GM21528 (cell line): Measurements from ENCODE around the gene NTHL1.

Experiments used
- ATAC-seq: cut with Tn5 transposase; IDR thresholded peaks from one replicate; pipeline ENCODE4 v1.9.1; 2021; ENCODE audit warnings: mild to moderate bottlenecking, moderate library complexity; ENCODE audit not compliant: unreplicated experiment, low FRiP score

NTHL1 gene

DNA sequence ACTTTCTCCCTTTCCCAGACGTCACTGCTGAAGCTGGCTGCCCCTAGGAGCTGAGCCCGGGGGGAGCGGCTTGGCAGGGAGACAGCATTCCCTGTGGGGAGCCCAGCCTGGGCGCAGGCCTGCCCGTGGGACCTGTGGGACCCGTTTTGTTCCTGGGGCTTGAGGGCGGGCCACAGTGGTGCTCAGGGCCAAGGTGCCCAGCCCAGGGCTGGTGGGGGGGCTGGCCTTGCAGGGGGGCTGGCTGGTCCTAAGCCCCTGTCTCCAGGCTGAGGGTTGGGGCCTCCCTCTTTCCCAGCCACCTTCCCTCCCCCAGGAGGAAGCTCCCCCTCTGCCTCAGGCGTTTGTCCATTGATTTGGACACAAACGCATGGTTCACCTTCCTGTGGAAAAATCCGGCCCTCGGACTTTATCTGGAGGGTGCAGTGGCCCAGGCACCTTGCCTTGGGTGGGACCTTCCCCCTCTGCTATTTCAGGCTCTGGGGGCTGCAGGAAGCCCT is 16.5 kb downstream of the NTHL1 start:
- no peak for ATAC-seq

DNA sequence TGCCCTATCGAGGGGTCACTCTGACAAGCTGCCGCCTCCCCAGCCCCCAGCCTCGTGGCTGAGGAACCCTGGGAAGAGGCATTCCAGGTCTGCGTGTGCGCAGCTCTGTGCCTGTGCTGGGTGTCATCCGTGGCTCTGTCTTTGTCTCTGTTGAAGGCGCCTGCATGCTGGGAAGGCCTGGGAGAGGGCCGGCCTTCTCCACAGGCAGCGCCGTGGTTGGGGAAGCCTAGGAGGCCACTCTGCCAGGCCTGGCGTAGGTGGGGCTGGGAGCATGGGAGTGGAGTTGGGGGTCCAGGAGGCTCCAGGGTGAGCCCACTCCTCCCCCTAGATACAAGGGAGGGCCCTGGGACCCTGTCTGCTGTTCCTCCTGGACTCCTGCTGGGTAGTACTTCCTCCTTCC is 17.6 kb downstream of the NTHL1 start:
- ATAC-seq = no peak

DNA sequence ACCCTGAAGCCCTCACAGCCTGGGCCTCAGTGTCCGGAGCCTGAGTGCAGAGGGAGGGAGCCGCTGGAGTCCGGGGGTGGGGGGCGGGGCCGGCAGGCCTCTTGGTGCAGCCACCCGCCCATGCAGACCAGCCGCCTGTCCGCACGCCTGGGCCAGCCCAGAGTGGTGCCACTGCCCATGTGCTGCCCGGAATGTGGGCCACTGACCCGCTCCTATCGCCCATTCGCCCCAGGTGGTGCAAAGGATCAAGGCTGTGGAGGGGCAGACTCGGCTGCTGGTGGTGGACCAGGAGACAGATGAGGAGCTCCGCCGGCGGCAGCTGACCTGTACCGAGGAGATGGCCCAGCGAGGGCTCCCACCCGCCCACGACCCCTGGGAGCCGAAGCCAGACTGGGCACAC is 18.3 kb downstream of the NTHL1 start:
- no peak for ATAC-seq

DNA sequence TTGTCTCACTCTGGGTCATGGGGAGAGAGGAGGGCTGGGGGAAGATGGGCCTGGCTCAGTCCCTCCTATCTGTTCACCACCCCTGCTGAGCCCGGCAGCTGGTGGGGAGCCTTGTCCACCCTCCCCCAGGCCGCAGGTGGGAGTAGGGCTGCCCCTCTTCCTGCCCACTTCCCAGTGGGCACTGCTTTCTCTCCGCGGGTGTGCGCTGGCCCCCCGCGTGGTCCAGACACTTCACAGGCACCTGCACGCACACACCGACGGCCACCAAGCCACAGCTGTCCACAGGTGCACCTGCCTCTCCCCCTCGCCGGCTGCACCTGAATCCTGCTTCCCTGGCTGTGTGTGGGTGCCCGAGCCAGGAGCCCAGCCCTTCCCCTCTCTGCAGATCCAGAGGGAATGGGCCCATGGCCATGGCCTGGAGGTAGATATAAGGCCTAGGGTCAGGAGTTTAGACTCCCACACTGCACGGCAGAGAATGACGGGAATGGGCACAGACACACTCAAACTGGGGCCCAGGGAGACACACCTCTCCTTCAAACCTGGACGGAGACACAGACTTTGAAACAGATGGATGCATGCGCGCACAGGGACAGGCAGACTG is 18.9 kb downstream of the NTHL1 start:
- ATAC-seq = no peak

DNA sequence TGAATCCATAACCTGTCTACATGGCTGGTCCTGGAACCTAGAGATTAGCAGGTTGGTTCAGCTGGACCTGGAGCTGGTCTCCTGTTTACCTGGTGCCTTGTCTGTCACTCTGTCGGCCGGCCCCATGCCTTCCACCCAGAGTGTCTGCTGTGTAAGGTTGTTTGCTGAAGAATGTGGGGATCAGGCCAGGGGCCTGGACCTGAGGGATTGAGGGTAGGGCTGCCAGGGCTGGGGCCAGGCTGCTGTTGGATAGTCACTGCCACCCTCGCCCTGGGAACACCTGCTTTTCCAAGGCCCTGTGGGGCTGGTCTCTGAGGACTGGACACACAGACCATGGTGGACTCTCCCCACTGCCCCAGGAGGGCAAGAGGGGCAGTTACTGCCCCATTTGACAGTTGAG is 19.5 kb downstream of the NTHL1 start:
- no peak for ATAC-seq

DNA sequence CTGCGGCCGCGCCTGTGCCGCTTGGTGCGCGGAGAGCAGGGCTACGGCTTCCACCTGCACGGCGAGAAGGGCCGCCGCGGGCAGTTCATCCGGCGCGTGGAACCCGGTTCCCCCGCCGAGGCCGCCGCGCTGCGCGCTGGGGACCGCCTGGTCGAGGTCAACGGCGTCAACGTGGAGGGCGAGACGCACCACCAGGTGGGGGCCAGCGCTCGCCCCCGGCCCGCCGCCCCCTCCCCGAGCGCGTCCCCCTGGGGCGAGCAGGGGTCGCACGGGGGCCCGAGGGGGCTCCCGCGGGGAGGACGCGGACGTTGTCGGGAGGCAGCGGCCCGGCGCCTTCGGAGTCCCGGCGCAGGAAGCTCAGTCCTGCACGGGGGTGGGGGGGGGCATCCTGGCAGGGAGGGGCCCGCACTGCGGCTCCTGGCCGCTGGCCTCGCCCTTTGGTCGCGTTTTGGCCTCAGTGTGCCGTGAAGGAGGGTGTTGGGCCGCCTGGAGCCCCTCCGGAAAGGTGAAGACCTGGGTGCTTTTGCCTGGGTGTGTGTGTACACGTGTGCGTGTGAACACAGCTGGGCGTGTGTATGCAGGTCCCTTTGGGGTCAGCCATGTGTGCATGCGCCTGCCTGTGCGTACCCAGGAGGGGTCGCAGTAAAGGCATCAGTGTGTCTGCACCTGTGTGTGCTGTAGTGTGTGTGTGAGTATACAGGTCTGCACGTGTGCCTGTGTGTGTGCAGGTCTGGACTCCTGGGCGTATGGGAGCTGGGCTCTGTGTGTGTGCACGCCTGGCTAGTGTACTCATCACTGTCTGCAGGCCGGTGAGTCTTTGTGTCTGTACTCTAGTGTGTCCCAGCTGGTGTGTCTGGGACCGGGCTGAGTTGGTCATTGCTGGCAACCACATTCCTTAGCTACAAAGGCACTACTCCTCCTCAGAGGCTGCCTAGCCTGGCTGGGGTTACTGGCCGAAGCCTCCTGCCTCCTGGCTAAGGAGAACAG is 20.3 kb downstream of the NTHL1 start:
- ATAC-seq = no peak

DNA sequence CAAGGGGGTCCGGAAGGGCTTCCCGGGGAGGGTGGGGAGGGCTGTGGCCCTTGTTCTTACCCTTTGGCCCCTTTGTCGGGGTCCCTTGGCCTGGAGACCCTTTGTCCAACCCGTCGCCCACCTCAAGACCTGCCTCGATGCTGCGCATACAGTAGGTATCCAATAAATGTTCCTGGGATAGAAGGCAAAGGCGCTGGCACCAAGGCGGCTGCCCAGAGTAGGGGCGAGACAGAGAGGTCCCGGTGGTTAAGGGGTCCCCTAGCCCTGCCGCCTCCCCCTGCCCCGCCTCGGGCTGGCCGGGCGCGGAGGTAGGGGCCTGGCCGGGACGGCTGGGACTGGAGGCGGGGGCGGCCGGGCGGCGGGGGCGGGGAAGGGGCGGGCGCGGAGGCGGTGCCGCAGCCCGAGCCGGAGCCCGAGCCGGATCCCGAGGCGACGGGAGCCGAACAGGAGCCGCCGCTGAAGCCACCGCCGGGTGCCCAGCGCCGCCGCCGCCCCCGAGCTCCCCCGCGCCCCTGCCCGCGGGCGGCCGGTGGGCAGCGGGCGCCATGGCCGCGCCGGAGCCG is 21.1 kb downstream of the NTHL1 start, which contains the start of gene NHERF2:
TSS of gene NHERF2 (plus strand) at position 442 of the 563 bp plus-strand sequence. CDS start at position 546, 104 bp downstream.
- no peak for ATAC-seq

DNA sequence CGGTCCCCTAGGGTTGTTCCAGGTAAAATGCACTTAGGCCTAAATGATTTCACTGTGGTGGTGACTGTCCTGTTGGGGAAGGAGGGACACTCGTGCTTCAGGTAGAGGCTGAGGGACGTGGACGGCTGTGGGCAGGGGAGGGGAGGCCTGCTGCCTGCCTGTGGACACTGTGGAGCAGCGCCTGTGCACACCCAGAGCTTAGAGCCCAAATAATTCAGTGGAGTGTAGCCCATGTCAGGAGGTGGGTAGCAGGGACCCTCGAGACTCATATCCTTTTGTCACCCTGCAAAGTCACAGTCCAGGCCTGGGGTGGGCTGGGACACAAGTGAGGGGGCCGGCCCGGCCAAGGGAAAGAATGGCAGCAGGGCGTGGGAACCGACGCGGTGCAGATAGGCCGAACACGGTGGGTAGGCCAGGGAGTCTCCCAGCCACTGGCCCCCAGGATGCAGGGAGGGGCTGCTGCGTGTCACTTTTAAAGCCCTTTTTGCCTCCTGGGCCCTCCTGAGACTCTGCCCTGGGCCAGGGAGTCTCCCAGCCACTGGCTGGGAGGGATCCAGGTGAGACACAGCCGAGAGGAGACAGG is 21.7 kb downstream of the NTHL1 start:
- ATAC-seq = no peak

DNA sequence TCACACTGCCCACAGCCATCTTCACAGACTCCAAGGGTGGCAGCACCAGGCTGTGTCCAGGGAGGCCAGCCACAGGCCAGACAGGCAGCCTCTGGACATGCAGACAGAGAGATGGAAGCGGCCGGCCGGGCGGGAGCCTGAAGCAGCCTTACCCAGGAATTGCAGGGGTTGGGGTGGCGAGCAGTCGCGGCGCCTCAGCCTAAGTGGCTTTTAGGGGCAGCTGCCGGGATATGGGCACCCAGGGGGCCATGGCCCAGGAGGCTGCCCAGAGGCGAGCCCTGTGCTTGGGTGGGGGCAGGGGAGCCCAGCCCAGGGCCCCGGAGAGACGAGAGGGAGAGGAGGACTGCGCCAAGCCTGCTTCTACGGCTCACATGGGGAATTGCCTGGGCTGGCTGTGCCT is 22.4 kb downstream of the NTHL1 start:
- no peak for ATAC-seq

DNA sequence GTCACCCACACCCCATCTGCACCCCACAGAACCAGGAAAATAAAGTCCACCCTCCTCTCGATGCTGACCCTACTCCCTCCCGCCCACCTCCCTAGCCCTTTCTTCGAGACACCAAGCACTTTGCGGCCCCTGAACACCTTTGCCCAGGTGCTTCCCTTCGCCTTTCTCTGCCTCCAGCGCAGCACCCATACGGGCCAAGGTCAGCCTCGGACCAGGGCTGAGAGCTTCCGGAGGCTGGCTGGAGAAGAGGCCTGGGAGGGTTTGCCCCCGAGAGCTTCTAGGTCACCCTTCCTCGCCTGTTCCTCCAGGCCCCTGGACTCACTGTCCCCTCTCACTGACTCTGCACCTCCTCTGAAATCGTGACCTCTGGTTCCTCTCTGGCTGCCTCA is 23.6 kb downstream of the NTHL1 start:
- ATAC-seq = no peak

DNA sequence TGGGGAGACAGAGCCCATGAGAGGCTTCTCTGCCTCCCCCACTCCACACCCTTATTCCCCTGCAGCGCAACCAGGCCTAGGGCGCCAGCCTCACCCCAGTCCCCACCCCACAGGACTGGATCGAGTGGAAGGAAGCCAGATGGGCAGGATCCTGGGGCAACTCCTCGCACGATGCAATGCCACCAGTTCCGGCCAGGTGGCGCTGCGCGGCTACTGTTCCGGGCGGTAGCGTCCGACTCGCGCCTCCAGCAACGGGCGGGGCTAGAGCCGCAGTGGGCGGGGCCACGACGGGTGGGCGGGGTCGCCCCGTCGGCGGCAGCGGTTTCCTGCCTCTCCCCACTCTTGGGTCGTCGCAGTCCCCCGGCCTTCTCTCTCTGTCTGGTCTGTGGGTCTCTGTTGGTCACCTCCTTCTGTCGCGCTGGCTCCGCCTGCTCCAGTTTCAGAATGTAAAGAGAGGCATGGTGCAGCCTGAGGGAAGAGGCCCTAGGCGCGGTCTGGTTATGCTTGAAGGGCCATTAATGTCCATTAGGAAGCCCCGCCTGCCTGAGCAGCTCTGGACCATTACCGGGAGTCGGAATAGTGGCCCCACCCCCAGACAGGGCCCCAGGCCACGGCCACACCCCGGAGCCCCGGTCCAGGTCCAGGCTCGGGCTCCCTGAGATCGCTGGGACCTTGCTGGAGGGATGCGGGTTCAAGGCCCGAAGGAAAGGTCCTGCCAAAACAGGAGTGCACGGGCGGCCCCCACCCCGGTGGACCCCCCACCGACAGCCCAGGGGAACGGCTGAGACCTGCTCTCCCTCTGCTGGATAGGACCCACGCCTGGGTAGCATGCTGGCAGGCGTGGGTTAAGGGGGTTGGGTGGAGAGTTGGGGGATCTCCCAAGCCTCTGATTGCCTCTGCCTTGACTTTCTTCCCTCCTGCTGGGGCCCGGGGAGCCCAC is 24.3 kb downstream of the NTHL1 start:
- peak; percentile 59 for ATAC-seq

DNA sequence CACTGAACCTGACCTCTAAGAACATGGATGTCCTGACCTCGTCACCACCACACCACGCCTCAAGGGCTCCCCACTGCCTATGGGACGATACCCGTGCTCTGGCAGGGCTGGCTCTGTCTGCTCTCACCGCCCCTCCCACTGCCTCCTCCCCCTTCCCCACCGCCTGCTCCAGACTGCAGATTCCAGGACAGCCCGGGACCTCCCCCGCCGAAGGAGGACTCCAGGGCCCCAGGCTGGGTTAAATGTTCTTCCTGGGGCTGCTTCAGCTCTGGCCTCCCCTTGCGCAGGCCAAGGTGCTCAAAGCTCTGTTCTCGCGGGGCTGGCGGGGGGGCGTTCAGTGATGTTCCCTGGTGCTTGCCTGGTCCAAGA is 24.9 kb downstream of the NTHL1 start:
- peak; percentile 17 for ATAC-seq

DNA sequence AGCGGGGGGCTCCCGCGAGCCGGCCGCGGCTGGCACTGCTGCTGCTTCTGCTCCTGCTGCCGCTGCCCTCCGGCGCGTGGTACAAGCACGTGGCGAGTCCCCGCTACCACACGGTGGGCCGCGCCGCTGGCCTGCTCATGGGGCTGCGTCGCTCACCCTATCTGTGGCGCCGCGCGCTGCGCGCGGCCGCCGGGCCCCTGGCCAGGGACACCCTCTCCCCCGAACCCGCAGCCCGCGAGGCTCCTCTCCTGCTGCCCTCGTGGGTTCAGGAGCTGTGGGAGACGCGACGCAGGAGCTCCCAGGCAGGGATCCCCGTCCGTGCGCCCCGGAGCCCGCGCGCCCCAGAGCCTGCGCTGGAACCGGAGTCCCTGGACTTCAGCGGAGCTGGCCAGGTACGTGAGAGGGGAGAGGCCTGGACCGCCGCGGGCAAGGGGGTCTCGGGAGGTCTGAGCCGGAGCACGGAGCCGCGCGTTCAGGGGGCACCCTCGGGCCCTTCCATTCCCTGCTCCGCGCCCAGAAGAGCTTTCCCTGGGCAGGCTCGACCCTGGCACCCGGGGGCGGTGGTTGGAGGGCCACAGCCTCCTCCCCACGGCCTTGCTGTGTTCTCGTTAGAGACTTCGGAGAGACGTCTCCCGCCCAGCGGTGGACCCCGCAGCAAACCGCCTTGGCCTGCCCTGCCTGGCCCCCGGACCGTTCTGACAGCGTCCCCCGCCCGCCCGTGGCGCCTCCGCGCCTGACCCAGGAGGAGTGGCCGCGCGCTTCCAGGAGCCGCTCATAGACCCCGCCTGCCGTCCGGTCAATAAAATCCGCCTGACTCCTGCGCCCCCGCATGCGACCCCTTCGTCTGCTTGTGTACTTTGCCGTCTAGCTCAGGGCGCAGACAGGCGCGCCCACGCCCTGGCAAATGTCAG is 27.5 kb downstream of the NTHL1 start:
- no peak for ATAC-seq

DNA sequence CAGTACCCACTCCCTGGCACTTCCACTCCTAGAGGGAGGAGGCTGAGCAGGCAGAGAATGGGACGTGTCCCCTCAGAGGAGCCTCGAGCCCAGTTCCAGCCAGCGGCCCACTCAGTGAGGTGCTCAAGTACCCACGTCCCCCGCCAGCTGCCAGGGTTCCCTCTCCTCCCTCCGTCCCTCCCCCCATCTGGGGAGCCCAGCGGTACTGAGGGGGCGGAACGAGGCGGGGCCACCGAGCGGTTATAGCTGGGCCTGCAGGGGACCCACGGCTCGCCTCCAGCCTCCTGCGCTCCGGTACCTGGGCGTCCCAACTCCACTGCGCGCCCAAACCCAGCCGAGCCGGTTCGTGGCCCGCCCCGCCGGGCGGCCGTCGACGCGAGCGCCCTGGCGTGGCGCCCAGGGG is 28.1 kb downstream of the NTHL1 start, which contains the start of gene NPW:
TSS of gene NPW (plus strand) at position 268 of the 403 bp plus-strand sequence.
- no peak for ATAC-seq

DNA sequence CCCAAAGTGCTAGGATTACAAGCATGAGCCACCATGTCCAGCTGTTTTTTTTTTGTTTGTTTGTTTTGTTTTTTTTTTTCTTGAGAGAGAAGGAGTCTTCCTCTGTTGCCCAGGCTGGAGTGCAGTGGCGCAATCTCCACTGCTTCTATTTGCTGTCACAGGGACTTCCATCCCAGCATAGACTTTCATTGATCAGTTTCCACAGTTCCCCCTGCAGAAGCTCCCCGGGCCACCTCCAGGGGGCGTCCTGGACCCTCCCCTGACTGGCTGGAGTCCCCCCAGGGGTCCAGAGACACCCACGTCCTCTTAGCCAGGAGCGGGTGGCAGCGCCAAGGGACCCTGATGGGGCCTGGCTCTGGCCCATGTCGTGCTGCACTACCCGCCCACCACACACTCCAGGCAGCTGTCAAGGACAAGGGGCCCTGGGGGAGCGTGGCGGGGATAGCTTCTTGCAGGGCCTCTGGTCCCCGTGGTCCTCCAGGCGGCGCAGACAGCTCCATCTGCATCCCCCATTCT is 31.2 kb downstream of the NTHL1 start:
- no peak for ATAC-seq

DNA sequence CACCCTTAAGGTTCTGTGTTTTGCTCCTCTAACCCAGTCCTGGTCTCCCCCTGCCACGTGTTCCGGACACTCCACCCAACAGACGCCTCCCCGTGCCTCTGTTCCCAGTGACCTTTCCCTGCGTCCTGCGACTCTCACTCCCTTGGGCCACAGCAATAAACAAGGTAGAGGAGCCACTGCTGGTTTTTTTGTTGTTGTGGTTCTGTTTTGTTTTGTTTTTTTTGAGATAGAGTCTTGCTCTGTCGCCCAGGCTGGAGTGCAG is 31.8 kb downstream of the NTHL1 start:
- no peak for ATAC-seq

DNA sequence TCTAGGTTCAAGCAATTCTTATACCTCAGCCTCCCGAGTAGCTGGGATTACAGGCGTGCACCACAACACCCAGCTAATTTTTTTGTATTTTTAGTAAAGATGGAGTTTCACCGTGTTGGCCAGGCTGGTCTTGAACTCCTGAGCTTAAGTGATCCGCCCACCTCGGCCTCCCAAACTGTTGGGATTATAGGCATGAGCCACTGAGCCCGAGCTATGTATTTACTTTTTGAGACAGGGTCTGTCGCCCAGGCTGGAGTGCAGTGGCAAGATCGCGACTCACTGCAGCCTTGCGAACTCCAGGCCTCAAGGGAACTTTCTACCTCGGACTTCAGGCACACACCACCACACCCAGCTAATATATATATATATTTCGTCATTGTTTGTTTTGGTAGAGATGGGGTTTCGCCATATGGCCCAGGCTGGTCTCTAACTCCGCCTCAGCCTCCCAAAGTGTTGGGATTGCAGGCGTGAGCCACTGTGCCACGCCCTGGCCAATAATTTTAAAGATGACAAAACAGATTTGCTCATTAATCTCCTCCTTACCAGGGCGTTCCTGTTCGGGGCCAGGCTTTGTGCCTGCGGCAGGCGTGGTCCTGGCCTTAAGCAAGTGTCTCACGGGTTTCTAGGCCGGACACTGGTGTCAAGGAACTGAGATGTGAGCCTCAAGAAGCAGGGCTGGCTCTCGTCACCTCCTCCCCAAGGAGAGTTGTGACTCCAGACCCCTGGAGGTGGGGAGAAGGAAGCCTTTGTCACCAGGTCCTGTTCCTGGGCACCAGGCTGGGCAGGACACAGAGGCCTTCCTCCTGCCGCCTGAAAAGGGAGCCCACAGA is 32.3 kb downstream of the NTHL1 start:
- ATAC-seq = no peak

DNA sequence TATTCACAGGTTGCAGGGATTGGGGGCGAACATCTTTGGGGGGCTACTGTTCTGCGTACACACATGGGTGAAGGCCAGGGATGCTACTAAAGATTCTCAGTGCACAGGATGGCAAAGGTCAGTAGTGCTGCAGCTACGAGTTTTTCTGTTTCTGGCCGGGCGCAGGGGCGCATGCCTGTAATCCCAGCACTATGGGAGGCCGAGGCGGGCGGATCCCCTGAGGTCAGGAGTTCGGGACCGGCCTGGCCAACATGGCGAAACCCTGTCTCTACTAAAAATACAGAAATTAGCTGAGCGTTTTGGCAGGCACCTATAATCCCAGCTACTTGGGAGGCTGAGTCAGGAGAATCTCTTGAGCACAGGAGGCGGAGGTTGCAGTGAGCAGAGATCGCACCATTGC is 34.1 kb downstream of the NTHL1 start:
- ATAC-seq = no peak
